HepG2 (cell line): Measurements from ENCODE around the gene C2CD4A. TPM values are rescaled to one million over a fixed set of nuclear protein-coding genes. Genes with fewer than 3 reads are reported as not detected.

Experiments
- ATAC-seq: fragments of 200-7000 bp; cut with Tn5 transposase; 3 replicates; pipeline ENCODE4 v1.9.1; 2020; ENCODE audit warnings: mild to moderate bottlenecking, moderate library complexity
- BruUV-seq: library from RNA; stranded (reverse); fragments of 400-500 nt; replicated peaks from 2 replicates; lab custom pipeline; 2021; lab: Mats Ljungman, UMichigan
- CTCF ChIA-PET: fragments of 300-600 bp; formaldehyde crosslinking; extraction: SDS; loops from one replicate; lab custom pipeline; 2021; ENCODE audit warnings: low total read pairs, inconsistent platforms, low intra/inter-chr PET ratio; lab: Yijun Ruan, JAX
- POLR2A ChIA-PET: fragments of 350-600 bp; sonication (Branson Sonifier 250); formaldehyde crosslinking; loops from one replicate; lab custom pipeline; 2020; ENCODE audit warnings: antibody characterized with exemption, inconsistent platforms; lab: Yijun Ruan, JAX
- DNase-seq: peaks from one replicate; pipeline ENCODE4 v3.0.0-alpha.2; 2015; ENCODE audit warnings: low spot score
- FAIRE-seq: peaks from 3 replicates; lab custom pipeline; 2011; peaks lifted over from hg19 to GRCh38; lab: Jason Lieb, UNC
- H2AFZ ChIP-seq: one replicate; pipeline ENCODE4 v1.6.1; 2011; ENCODE audit warnings: low read length, inconsistent platforms
- H3K27ac ChIP-seq: fragments of 300-600 bp; 3 replicates; pipeline ENCODE4 v1.8.0; 2011; ENCODE audit warnings: mixed run types, mild to moderate bottlenecking, mixed read lengths, low read length, inconsistent platforms; ENCODE audit not compliant: insufficient read depth; ENCODE audit errors: extremely low read length
- H3K27me3 ChIP-seq, 2 experiments: fragments of 200-600 bp in 1 of 2; 2 replicates in 1 of 2; 3 replicates in 1 of 2; pipeline versions ENCODE4 v1.6.0 to v1.8.0; 2011; ENCODE audit warnings: low read length in 2 of 2, mild to moderate bottlenecking in 2 of 2, moderate library complexity in 2 of 2, inconsistent platforms in 1 of 2; ENCODE audit not compliant: insufficient read depth in 2 of 2, control insufficient read depth in 1 of 2
- H3K36me3 ChIP-seq, 2 experiments: fragments of 200-600 bp in 1 of 2; replicated peaks in 1 of 2; 2 replicates in 1 of 2; 3 replicates in 1 of 2; pipeline versions ENCODE4 v1.5.1 to v1.8.0; 2011; ENCODE audit warnings: low read length in 2 of 2, inconsistent platforms in 1 of 2; ENCODE audit not compliant: insufficient read depth in 2 of 2, control insufficient read depth in 1 of 2
- H3K4me1 ChIP-seq: 2 replicates; pipeline ENCODE4 v1.5.1; 2012; ENCODE audit warnings: low read length, inconsistent platforms; ENCODE audit not compliant: insufficient read depth
- H3K4me2 ChIP-seq: 2 replicates; pipeline ENCODE4 v1.6.0; 2011; ENCODE audit warnings: low read depth, low read length, inconsistent platforms
- H3K4me3 ChIP-seq, 3 experiments: fragments of 200-600 bp in 1 of 3; sonication (generic), shearing (Covaris generic) in 1 of 3; replicated peaks in 1 of 3; 2 replicates each; pipeline ENCODE4 v1.5.1; 2011 to 2016; ENCODE audit warnings: low read length in 3 of 3, inconsistent platforms in 2 of 3, low read depth in 2 of 3, mild to moderate bottlenecking in 2 of 3, control low read depth in 1 of 3, mixed read lengths in 1 of 3; ENCODE audit not compliant: insufficient read depth in 1 of 3
- H3K79me2 ChIP-seq: one replicate; pipeline ENCODE4 v1.6.1; 2011; ENCODE audit warnings: low read length, inconsistent platforms; ENCODE audit not compliant: insufficient read depth
- H3K9ac ChIP-seq: 2 replicates; pipeline ENCODE4 v1.6.0; 2011; ENCODE audit warnings: mild to moderate bottlenecking, low read depth, low read length, inconsistent platforms; ENCODE audit not compliant: insufficient read depth
- H3K9me3 ChIP-seq: 2 replicates; pipeline ENCODE4 v1.5.1; 2012; ENCODE audit warnings: mild to moderate bottlenecking, low read length
- H4K20me1 ChIP-seq: 2 replicates; pipeline ENCODE4 v1.6.0; 2011; ENCODE audit warnings: inconsistent platforms, mild to moderate bottlenecking, low read length, moderate library complexity; ENCODE audit not compliant: insufficient read depth
- CEBPG ChIP-seq: IDR thresholded peaks from 2 replicates; pipeline ENCODE4 v1.6.1; 2016
- PRMT3 ChIP-seq: sonication (generic); formaldehyde crosslinking; IDR thresholded peaks from 2 replicates; pipeline ENCODE4 v1.8.1; 2022; ENCODE audit warnings: low read depth, mild to moderate bottlenecking, moderate library complexity, missing genetic modification reagents, borderline replicate concordance
- RNF219 ChIP-seq: sonication (generic); formaldehyde crosslinking; IDR thresholded peaks from 2 replicates; pipeline ENCODE4 v1.5.0; 2020; ENCODE audit warnings: mild to moderate bottlenecking, missing genetic modification reagents
- SNAI1 ChIP-seq: sonication (generic); formaldehyde crosslinking; IDR thresholded peaks from 2 replicates; pipeline ENCODE4 v1.5.0; 2020; ENCODE audit warnings: mild to moderate bottlenecking, missing genetic modification reagents, borderline replicate concordance
- SRF ChIP-seq: IDR thresholded peaks from 2 replicates; pipeline ENCODE4 v1.6.1; 2011; ENCODE audit warnings: mild to moderate bottlenecking, low read depth, low read length, moderate library complexity
- ZBTB7B ChIP-seq: sonication (generic); formaldehyde crosslinking; IDR thresholded peaks from 2 replicates; pipeline ENCODE4 v1.4.0; 2020; ENCODE audit warnings: missing genetic modification reagents
- ZNF883 ChIP-seq: sonication (generic); formaldehyde crosslinking; IDR thresholded peaks from 2 replicates; pipeline ENCODE4 v1.5.1; 2020; ENCODE audit warnings: mild to moderate bottlenecking, missing genetic modification reagents; ENCODE audit errors: not compliant biosample characterization
- ZSCAN30 ChIP-seq: sonication (generic); formaldehyde crosslinking; IDR thresholded peaks from 2 replicates; pipeline ENCODE4 v1.5.0; 2020; ENCODE audit warnings: mild to moderate bottlenecking, missing genetic modification reagents
- WGBS: methylation state at CpG from one replicate; pipeline ENCODE4 v1.1.6; 2017; ENCODE audit warnings: low lambda C conversion rate; 5-methylcytosine and 5-hydroxymethylcytosine counted together
- in situ Hi-C: cut with HindIII; loops from 2 replicates; pipeline ENCODE4 v1.10.0; 2017; ENCODE audit warnings: low pct_unique_long_range_greater_than_20kb; ENCODE audit not compliant: extremely low pct_ligation_motif_present
- intact Hi-C: fragments of 100-400 bp; cut with micrococcal nuclease; formaldehyde crosslinking; loops from one replicate; pipeline ENCODE4 v1.10.0; 2022; ENCODE audit not compliant: unreplicated experiment
- polyA plus RNA-seq, 8 experiments: library from polyadenylated mRNA; depleted of rRNA in 3 of 8; stranded (reverse) in 7 of 8; unstranded in 1 of 8; fragments of >200 nt; fragmentation: Illumina TruSeq in 4 of 8; extraction: Trizol in 4 of 8; gene quantifications; 2 replicates each; pipeline versions ENCODE4 v1.2.1 to v1.2.3, GENCODE V29; 2011 to 2016; ENCODE audit warnings: low read depth in 4 of 8, missing spikeins in 1 of 8, mixed read lengths in 1 of 8; ENCODE audit not compliant: insufficient read depth in 1 of 8
- total RNA-seq, 5 experiments: library from RNA; depleted of rRNA; stranded (reverse); fragments of >200 nt; fragmentation: Illumina TruSeq; extraction: Trizol; gene quantifications; 2 replicates each; pipeline ENCODE4 v1.2.3, GENCODE V29; 2016; ENCODE audit warnings: low read depth in 1 of 5

Gene C2CD4A
- total and polyA plus RNA-seq, 2 of the 13 experiments (the other 11 are each of a cell fraction or from before 2014, with no cell fraction given): 0.20 TPM; not detected in 1

DNA sequence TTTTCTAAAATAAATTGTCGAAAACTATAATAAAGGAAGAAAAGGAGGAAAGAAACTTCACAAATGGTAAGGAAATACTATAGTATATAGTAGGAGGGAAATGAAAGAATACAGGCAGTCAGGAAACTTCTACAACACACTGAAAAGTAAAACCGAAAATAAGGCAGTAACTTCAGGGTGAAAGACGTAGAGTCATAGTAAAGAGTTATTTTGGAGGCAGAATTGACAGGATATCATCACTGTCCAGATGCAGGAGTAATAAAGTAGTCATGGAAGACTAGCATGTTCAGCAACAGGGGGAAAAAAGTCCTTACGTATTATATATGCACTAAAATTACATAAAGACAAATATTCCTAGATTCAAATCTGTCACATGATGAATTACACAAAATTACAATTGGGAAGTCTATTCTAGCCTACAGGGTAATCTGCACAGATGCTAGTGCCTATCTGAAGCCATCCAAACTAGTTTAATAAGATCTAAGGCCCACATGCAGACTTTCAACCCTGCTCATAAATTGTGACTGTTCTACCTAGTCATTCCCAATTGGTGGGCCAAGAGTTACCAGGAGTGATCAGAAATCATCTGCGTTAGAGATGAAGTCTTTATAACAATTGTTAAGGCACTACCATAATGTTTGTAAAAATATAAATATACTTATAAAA is 20.6 kb upstream of the C2CD4A start:
- Histone ChIP-seq H4K20me1 (no peaks in the 10 kb centered on the region), H3K4me3 (no peak overlapping the region), H3K36me3 (no peaks in the 10 kb centered on the region), H3K27ac (no peak overlapping the region), H3K79me2 (peaks cover under 1% of the 10 kb centered on the region), H2AFZ (no peak overlapping the region), H3K4me2 (no peak overlapping the region), H3K9ac (no peak overlapping the region), H3K27me3 (no peaks in the 10 kb centered on the region), H3K4me1 (no peaks in the 10 kb centered on the region), H3K9me3 (no peaks in the 10 kb centered on the region)
- FAIRE-seq: no peak
- ChIA-PET POLR2A (no interaction called here), CTCF (no interaction called here)
- 76% methylated on average over 5 of the region's 5 CpGs for WGBS
- no TSS peak for BruUV-seq
- no peak for TF ChIP-seq SRF
- no peak for TF ChIP-seq ZSCAN30 (CRISPR knock-in tag)
- no peak for TF ChIP-seq CEBPG (CRISPR knock-in tag)
- no peak for TF ChIP-seq RNF219 (CRISPR knock-in tag)
- TF ChIP-seq PRMT3 (CRISPR knock-in tag): no peak
- TF ChIP-seq ZBTB7B (CRISPR knock-in tag): no peak
- no peak for TF ChIP-seq SNAI1 (CRISPR knock-in tag)
- no peak for TF ChIP-seq ZNF883 (CRISPR knock-in tag)
- in situ Hi-C loops: no loop called here
- no peak for DNase-seq
- no peak for ATAC-seq
- intact Hi-C loops: no loop called here
